ENCODE data around the gene SLC38A9.

DNA sequence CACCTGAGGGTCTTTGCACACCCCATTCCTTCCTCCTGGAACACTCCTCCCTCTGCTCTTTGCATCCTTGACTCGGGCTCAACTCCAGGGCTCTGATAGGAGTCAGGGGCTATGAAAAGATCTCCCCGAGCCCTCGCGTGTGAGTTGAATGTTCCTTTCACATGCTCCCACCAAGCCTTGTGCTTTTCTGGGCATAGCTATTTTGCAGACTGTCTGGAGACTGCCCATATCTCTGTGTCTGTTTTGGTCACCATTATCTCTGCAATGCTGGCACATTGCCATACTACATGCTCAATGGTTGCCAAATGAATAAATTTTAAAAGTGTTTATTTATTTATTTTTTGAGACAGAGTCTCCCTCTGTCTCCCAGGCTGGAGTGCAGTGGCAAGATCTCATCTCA, 120.4 kb downstream of the SLC38A9 start:
- TF ChIP-seq, protein P1, sequence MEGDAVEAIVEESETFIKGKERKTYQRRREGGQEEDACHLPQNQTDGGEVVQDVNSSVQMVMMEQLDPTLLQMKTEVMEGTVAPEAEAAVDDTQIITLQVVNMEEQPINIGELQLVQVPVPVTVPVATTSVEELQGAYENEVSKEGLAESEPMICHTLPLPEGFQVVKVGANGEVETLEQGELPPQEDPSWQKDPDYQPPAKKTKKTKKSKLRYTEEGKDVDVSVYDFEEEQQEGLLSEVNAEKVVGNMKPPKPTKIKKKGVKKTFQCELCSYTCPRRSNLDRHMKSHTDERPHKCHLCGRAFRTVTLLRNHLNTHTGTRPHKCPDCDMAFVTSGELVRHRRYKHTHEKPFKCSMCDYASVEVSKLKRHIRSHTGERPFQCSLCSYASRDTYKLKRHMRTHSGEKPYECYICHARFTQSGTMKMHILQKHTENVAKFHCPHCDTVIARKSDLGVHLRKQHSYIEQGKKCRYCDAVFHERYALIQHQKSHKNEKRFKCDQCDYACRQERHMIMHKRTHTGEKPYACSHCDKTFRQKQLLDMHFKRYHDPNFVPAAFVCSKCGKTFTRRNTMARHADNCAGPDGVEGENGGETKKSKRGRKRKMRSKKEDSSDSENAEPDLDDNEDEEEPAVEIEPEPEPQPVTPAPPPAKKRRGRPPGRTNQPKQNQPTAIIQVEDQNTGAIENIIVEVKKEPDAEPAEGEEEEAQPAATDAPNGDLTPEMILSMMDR (IDR thresholded peaks at IDR 0.05) = no peak
- TF ChIP-seq POLR2AphosphoS5 (IDR thresholded peaks at IDR 0.05) (no peak), POLR2A (IDR thresholded peaks at IDR 0.05) (no peak), EP300 (IDR thresholded peaks at IDR 0.05; ENCODE audit: low read depth) (no peak)

Data from transverse colon (tissue), 4 donors.